A549 (cell line): ENCODE data around the gene PRSS3. TPM values are rescaled to one million over a fixed set of nuclear protein-coding genes. Genes with fewer than 3 reads are reported as not detected.
"Not testable (repeated sequence)": the region's sequence is repeated elsewhere in the genome, so short reads cannot be mapped to it uniquely, and the experiment has no call there.

Experiments
- ATAC-seq, 2 experiments: fragments of 200-7000 bp in 1 of 2; fragments of >200 bp in 1 of 2; cut with Nextera tagmentation in 1 of 2; cut with Tn5 transposase in 1 of 2; 3 replicates each; pipeline versions ENCODE4 v1.8.0 to v1.9.1; 2018 to 2020; ENCODE audit warnings: mild to moderate bottlenecking in 1 of 2, moderate library complexity in 1 of 2
- CTCF ChIA-PET: fragments of 300-600 bp; sonication (Branson Sonifier 250); formaldehyde crosslinking; extraction: SDS; loops from one replicate; lab custom pipeline; 2021; ENCODE audit warnings: antibody characterized with exemption, inconsistent platforms; lab: Yijun Ruan, JAX
- POLR2A ChIA-PET: fragments of 350-600 bp; formaldehyde crosslinking; extraction: SDS; loops from one replicate; lab custom pipeline; 2021; ENCODE audit warnings: antibody characterized with exemption, inconsistent platforms; lab: Yijun Ruan, JAX
- DNase-seq, 2 experiments: peaks; one replicate each; pipeline versions ENCODE4 v3.0.0 to v3.0.0-alpha.2; 2011 to 2016; ENCODE audit warnings: low read depth in 1 of 2, low spot score in 1 of 2
- FAIRE-seq: peaks from 2 replicates; lab custom pipeline; 2011; peaks lifted over from hg19 to GRCh38; lab: Jason Lieb, UNC
- H3K27ac ChIP-seq, 2 experiments: fragments of >200 bp; sonication (Bioruptor Twin); formaldehyde crosslinking; 3 replicates each; pipeline ENCODE4 v1.5.1; 2016 to 2017
- H3K4me1 ChIP-seq: fragments of >200 bp; sonication (Bioruptor Twin); formaldehyde crosslinking; 3 replicates; pipeline ENCODE4 v1.6.1; 2016
- H3K4me2 ChIP-seq: fragments of >200 bp; sonication (Bioruptor Twin); formaldehyde crosslinking; 3 replicates; pipeline ENCODE4 v1.6.1; 2016
- H3K4me3 ChIP-seq: fragments of >200 bp; sonication (Bioruptor Twin); formaldehyde crosslinking; 3 replicates; pipeline ENCODE4 v1.5.1; 2016
- H3K9me3 ChIP-seq: fragments of >200 bp; sonication (Bioruptor Twin); formaldehyde crosslinking; 3 replicates; pipeline ENCODE4 v1.6.1; 2016
- CBX2 ChIP-seq: fragments of 200-600 bp; sonication (generic); IDR thresholded peaks from 2 replicates; pipeline ENCODE4 v1.6.1; 2016; ENCODE audit warnings: low read depth, mild to moderate bottlenecking, borderline replicate concordance
- CHD4 ChIP-seq: fragments of 200-600 bp; sonication (generic); IDR thresholded peaks from 2 replicates; pipeline ENCODE4 v1.6.1; 2016; ENCODE audit warnings: antibody characterized with exemption, mild to moderate bottlenecking, borderline replicate concordance
- EHF ChIP-seq: fragments of 250-450 bp; sonication (Bioruptor Pico); IDR thresholded peaks from 2 replicates; pipeline ENCODE4 v1.5.0; 2020; ENCODE audit warnings: mild to moderate bottlenecking
- FOSL2 ChIP-seq, 2 experiments: fragments of 450-650 bp in 1 of 2; fragments of >200 bp in 1 of 2; sonication (Bioruptor Twin) in 1 of 2; formaldehyde crosslinking; IDR thresholded peaks; 2 replicates each; pipeline versions ENCODE4 v1.5.0 to v1.6.1; 2016 to 2020; ENCODE audit warnings: mild to moderate bottlenecking in 1 of 2, moderate library complexity in 1 of 2
- GATA3 ChIP-seq: IDR thresholded peaks from 2 replicates; pipeline ENCODE4 v1.6.1; 2012; ENCODE audit warnings: borderline replicate concordance
- HOXB5 ChIP-seq: fragments of 250-450 bp; sonication (Bioruptor Pico); IDR thresholded peaks from 2 replicates; pipeline ENCODE4 v1.5.0; 2020; ENCODE audit warnings: mild to moderate bottlenecking, moderate library complexity
- JUN ChIP-seq, 2 experiments: fragments of >200 bp; sonication (Bioruptor Twin); formaldehyde crosslinking; IDR thresholded peaks; 2 replicates in 1 of 2; 3 replicates in 1 of 2; pipeline ENCODE4 v1.6.1; 2016 to 2017
- JUNB ChIP-seq: fragments of >200 bp; sonication (Bioruptor Twin); formaldehyde crosslinking; IDR thresholded peaks from 2 replicates; pipeline ENCODE4 v1.6.1; 2016
- KDM1A ChIP-seq: fragments of 200-600 bp; sonication (generic); IDR thresholded peaks from 2 replicates; pipeline ENCODE4 v1.6.1; 2016; ENCODE audit warnings: low read depth, mild to moderate bottlenecking
- MAFK ChIP-seq: fragments of 450-650 bp; IDR thresholded peaks from 2 replicates; pipeline ENCODE4 v1.6.1; 2014; ENCODE audit not compliant: partially characterized antibody
- POLR2AphosphoS2 ChIP-seq: conservative IDR thresholded peaks from 2 replicates; pipeline ENCODE4 v1.6.1; 2012; ENCODE audit warnings: low read length, improper control_type of control experiment, inconsistent platforms
- RARB ChIP-seq: fragments of 250-450 bp; sonication (Bioruptor Pico); IDR thresholded peaks from 2 replicates; pipeline ENCODE4 v1.8.0; 2021; ENCODE audit warnings: mild to moderate bottlenecking, moderate library complexity
- SMC3 ChIP-seq: fragments of >200 bp; sonication (Bioruptor Twin); formaldehyde crosslinking; IDR thresholded peaks from 3 replicates; pipeline ENCODE4 v1.6.1; 2018; ENCODE audit warnings: inconsistent platforms
- SREBF2 ChIP-seq: fragments of 450-650 bp; IDR thresholded peaks from 2 replicates; pipeline ENCODE4 v1.6.1; 2014; ENCODE audit warnings: mild to moderate bottlenecking, moderate library complexity
- ZC3H11A ChIP-seq: fragments of 450-650 bp; IDR thresholded peaks from 2 replicates; pipeline ENCODE4 v1.6.1; 2014; ENCODE audit warnings: antibody characterized with exemption, mild to moderate bottlenecking
- ZFP36 ChIP-seq: fragments of 450-650 bp; IDR thresholded peaks from 2 replicates; pipeline ENCODE4 v1.6.1; 2014; ENCODE audit warnings: borderline replicate concordance; ENCODE audit not compliant: partially characterized antibody
- ZSCAN20 ChIP-seq: fragments of 250-450 bp; sonication (Bioruptor Pico); IDR thresholded peaks from 2 replicates; pipeline ENCODE4 v1.8.0; 2022; ENCODE audit warnings: mild to moderate bottlenecking, moderate library complexity
- WGBS: methylation state at CpG from one replicate; pipeline ENCODE4 v1.1.6; 2017; ENCODE audit errors: missing lambda C conversion rate; 5-methylcytosine and 5-hydroxymethylcytosine counted together
- polyA plus RNA-seq, 4 experiments: library from polyadenylated mRNA; depleted of rRNA in 3 of 4; stranded (reverse); fragments of >200 nt; fragmentation: RNase III in 1 of 4; extraction: RNeasy Plus Mini Kit Qiagen cat#74134 plus additional on column Dnase treatment in 1 of 4; gene quantifications; 2 replicates in 3 of 4; 3 replicates in 1 of 4; pipeline ENCODE4 v1.2.3, GENCODE V29; 2011 to 2017
- TF ChIP-seq, protein P1 (sequence below): fragments of 200-600 bp; sonication (generic); IDR thresholded peaks from 2 replicates; pipeline ENCODE4 v1.6.1; 2016; ENCODE audit warnings: antibody characterized with exemption, mild to moderate bottlenecking, moderate library complexity
- TF ChIP-seq, protein P2 (sequence below): fragments of 150-350 bp; IDR thresholded peaks from 2 replicates; pipeline ENCODE4 v1.6.1; 2014; ENCODE audit warnings: low read depth, mild to moderate bottlenecking, low read length
- TF ChIP-seq, protein P3 (sequence below): fragments of >200 bp; sonication (Bioruptor Twin); formaldehyde crosslinking; IDR thresholded peaks from 3 replicates; pipeline ENCODE4 v1.6.1; 2016
- TF ChIP-seq, protein P4 (sequence below): fragments of 450-650 bp; IDR thresholded peaks from 2 replicates; pipeline ENCODE4 v1.6.1; 2014; ENCODE audit warnings: antibody characterized with exemption
- TF ChIP-seq, protein P5 (sequence below): IDR thresholded peaks from 2 replicates; pipeline ENCODE4 v1.6.1; 2012
- TF ChIP-seq, protein P6 (sequence below): fragments of 250-450 bp; sonication (Bioruptor Pico); IDR thresholded peaks from 2 replicates; pipeline ENCODE4 v1.5.0; 2021; ENCODE audit warnings: mild to moderate bottlenecking, moderate library complexity, borderline replicate concordance

The PRSS3 gene
- polyA plus RNA-seq, 2 of the 4 experiments (the other 2 are of a cell fraction) = 2.0 to 4.0 TPM

DNA sequence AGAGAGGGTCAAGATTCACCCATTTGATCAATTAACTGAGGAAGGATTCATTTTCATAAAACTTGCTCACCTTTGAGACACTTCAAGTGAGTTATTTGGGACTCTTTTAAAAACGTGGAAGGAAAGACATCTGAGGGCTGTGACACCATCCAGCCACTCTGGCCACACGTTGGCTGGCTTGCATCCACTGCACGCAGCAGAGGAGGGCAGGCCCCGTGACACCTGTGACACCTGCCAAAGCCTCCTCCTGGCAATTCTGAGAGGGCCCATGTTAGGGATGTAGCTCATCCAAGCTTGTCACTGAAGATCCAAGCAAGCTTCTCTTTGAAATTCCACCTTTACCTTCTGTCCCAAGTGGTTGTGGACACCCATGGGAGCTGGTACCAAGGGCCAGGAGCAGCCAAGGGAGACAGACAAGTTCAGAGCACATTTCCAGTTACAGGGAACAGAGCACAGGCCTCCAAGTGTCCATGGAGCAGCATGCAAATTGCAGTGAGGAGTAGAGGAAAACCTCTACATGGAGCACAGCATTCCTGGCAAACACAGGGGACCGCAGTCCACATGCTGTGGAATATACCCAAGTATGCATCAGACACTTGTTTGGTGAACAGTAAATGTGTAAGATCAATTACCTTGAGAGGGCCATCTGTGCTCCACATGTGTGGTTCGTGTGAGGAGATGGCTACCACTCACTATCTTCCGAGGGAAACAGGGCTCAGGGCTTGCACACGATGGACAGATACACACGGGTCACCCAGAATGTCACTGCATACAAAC is 4.8 kb downstream of the PRSS3 start (continued):
- TF ChIP-seq CBX2 (no peak), CHD4 (no peak), RARB (CRISPR knock-in tag) (no peak), JUN (IDR thresholded peaks at IDR 0.05) (no peak), MAFK (no peak), ZC3H11A (no peak)
- TF ChIP-seq, protein P1, sequence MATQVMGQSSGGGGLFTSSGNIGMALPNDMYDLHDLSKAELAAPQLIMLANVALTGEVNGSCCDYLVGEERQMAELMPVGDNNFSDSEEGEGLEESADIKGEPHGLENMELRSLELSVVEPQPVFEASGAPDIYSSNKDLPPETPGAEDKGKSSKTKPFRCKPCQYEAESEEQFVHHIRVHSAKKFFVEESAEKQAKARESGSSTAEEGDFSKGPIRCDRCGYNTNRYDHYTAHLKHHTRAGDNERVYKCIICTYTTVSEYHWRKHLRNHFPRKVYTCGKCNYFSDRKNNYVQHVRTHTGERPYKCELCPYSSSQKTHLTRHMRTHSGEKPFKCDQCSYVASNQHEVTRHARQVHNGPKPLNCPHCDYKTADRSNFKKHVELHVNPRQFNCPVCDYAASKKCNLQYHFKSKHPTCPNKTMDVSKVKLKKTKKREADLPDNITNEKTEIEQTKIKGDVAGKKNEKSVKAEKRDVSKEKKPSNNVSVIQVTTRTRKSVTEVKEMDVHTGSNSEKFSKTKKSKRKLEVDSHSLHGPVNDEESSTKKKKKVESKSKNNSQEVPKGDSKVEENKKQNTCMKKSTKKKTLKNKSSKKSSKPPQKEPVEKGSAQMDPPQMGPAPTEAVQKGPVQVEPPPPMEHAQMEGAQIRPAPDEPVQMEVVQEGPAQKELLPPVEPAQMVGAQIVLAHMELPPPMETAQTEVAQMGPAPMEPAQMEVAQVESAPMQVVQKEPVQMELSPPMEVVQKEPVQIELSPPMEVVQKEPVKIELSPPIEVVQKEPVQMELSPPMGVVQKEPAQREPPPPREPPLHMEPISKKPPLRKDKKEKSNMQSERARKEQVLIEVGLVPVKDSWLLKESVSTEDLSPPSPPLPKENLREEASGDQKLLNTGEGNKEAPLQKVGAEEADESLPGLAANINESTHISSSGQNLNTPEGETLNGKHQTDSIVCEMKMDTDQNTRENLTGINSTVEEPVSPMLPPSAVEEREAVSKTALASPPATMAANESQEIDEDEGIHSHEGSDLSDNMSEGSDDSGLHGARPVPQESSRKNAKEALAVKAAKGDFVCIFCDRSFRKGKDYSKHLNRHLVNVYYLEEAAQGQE = no peak
- TF ChIP-seq, protein P2, sequence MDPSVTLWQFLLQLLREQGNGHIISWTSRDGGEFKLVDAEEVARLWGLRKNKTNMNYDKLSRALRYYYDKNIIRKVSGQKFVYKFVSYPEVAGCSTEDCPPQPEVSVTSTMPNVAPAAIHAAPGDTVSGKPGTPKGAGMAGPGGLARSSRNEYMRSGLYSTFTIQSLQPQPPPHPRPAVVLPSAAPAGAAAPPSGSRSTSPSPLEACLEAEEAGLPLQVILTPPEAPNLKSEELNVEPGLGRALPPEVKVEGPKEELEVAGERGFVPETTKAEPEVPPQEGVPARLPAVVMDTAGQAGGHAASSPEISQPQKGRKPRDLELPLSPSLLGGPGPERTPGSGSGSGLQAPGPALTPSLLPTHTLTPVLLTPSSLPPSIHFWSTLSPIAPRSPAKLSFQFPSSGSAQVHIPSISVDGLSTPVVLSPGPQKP = no peak
- TF ChIP-seq, protein P3, sequence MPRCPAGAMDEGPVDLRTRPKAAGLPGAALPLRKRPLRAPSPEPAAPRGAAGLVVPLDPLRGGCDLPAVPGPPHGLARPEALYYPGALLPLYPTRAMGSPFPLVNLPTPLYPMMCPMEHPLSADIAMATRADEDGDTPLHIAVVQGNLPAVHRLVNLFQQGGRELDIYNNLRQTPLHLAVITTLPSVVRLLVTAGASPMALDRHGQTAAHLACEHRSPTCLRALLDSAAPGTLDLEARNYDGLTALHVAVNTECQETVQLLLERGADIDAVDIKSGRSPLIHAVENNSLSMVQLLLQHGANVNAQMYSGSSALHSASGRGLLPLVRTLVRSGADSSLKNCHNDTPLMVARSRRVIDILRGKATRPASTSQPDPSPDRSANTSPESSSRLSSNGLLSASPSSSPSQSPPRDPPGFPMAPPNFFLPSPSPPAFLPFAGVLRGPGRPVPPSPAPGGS = no peak
- TF ChIP-seq, protein P4, sequence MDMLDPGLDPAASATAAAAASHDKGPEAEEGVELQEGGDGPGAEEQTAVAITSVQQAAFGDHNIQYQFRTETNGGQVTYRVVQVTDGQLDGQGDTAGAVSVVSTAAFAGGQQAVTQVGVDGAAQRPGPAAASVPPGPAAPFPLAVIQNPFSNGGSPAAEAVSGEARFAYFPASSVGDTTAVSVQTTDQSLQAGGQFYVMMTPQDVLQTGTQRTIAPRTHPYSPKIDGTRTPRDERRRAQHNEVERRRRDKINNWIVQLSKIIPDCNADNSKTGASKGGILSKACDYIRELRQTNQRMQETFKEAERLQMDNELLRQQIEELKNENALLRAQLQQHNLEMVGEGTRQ = no peak

DNA sequence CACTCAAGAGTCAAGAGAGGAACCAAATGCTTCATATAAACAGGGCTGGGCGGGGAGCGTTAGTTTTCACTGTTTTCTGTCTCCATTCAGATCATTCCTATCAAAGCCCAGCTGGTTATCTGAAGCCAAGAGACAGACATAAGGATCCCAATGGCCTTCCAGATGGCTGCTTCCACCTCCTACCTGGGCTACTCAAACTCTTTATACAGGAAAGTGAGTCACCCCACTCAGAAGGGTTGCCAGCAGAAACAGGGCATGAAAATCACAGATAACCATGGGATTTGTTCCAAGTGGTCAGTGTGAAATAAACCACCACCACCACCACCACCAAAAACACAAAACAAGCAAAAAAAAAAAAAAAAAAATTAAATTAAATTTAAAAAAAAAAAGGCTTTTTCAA is 5.5 kb downstream of the PRSS3 start:
- DNase-seq (no peak), FAIRE-seq (no peak), ATAC-seq (no peak)
- H3K4me1 ChIP-seq = no peaks in the 10 kb centered on the region
- no peak overlapping the region for H3K4me2 ChIP-seq
- POLR2A ChIA-PET = no interaction called here
- no peak overlapping the region for H3K27ac ChIP-seq
- H3K9me3 ChIP-seq = no peaks in the 10 kb centered on the region
- WGBS = 100% methylated on average over 2 of the region's 2 CpGs
- CTCF ChIA-PET = interaction anchor here (1.2 to 1.5 kb wide), 2 partner anchors 13 to 28 kb away, joined by 3 to 6 read pairs; no protein-coding TSS in a partner anchor
- no peak overlapping the region for H3K4me3 ChIP-seq
- no peak for TF ChIP-seq SREBF2
- TF ChIP-seq ZSCAN20 (CRISPR knock-in tag) = no peak
- TF ChIP-seq, protein P5, sequence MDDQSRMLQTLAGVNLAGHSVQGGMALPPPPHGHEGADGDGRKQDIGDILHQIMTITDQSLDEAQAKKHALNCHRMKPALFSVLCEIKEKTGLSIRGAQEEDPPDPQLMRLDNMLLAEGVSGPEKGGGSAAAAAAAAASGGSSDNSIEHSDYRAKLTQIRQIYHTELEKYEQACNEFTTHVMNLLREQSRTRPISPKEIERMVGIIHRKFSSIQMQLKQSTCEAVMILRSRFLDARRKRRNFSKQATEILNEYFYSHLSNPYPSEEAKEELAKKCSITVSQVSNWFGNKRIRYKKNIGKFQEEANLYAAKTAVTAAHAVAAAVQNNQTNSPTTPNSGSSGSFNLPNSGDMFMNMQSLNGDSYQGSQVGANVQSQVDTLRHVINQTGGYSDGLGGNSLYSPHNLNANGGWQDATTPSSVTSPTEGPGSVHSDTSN = no peak
- no peak for TF ChIP-seq CHD4
- no peak for TF ChIP-seq MAFK
- no peak for TF ChIP-seq CBX2
- no peak for TF ChIP-seq KDM1A
- no peak for TF ChIP-seq GATA3
- no peak for TF ChIP-seq EHF (CRISPR knock-in tag)
- TF ChIP-seq JUNB = no peak
- no peak for TF ChIP-seq FOSL2 (IDR thresholded peaks at IDR 0.05)
- no peak for TF ChIP-seq FOSL2 (CRISPR knock-in tag; IDR thresholded peaks at IDR 0.05)
- no peak for TF ChIP-seq ZFP36
- no peak for TF ChIP-seq HOXB5 (CRISPR knock-in tag)
- TF ChIP-seq SMC3 = no peak
- TF ChIP-seq POLR2AphosphoS2 = no peak
- TF ChIP-seq, protein P6, sequence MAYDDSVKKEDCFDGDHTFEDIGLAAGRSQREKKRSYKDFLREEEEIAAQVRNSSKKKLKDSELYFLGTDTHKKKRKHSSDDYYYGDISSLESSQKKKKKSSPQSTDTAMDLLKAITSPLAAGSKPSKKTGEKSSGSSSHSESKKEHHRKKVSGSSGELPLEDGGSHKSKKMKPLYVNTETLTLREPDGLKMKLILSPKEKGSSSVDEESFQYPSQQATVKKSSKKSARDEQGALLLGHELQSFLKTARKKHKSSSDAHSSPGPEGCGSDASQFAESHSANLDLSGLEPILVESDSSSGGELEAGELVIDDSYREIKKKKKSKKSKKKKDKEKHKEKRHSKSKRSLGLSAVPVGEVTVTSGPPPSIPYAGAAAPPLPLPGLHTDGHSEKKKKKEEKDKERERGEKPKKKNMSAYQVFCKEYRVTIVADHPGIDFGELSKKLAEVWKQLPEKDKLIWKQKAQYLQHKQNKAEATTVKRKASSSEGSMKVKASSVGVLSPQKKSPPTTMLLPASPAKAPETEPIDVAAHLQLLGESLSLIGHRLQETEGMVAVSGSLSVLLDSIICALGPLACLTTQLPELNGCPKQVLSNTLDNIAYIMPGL (CRISPR knock-in tag) = no peak

DNA sequence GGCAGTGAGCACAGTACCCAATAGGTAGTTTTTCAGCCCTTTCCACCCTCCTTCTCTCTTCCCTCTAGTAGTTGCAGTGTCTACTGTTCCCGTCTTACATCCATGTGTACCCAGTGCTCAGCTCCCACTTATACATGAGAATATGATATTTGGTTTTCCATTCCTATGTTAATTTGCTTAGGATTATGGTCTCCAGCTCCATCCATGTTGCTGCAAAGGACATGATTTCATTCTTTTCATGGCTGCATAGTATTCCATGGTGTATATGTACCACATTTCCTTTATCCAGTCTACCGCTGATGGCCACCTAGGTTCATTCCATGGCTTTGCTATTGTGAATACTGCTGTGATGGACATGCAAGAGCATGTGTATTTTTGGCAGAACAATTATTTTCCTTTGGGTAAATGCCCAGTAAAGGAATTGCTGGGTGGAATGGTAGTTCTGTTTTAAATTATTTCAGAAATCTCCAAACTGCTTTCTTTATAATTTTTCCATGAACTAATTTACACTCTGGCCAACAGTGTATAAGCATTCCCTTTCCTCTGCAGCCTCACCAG is 6.7 kb downstream of the PRSS3 start:
- 90% methylated on average over 2 of the region's 2 CpGs for WGBS
- CTCF ChIA-PET = interaction anchor here (1.8 kb wide), 1 partner anchor 23 kb away, joined by 5 read pairs; no protein-coding TSS in a partner anchor

More for the DNA sequence above, 6.7 kb downstream of the PRSS3 start:
- H3K4me3 ChIP-seq, FAIRE-seq, POLR2A ChIA-PET, H3K4me1 ChIP-seq, H3K27ac ChIP-seq, H3K4me2 ChIP-seq, ATAC-seq, H3K9me3 ChIP-seq, DNase-seq: not testable (repeated sequence)
